HFFc6 (cell line): Measurements from ENCODE around the gene ANKS1A. TPM values are rescaled to one million over a fixed set of nuclear protein-coding genes. Genes with fewer than 3 reads are reported as not detected.

Source experiments
- DNase-seq: peaks from one replicate; pipeline ENCODE4 v3.0.0-alpha.2; 2018
- H3K27ac Mint-ChIP-seq: 2 replicates; pipeline ENCODE4 v1.8.0; 2020; ENCODE audit warnings: mild to moderate bottlenecking, mixed read lengths
- H3K27me3 Mint-ChIP-seq: 2 replicates; pipeline ENCODE4 v1.8.0; 2021; ENCODE audit warnings: mild to moderate bottlenecking, moderate library complexity, mixed read lengths; ENCODE audit not compliant: insufficient read depth
- H3K36me3 Mint-ChIP-seq: 2 replicates; pipeline ENCODE4 v1.8.0; 2021; ENCODE audit warnings: low read depth, mixed read lengths
- H3K4me1 Mint-ChIP-seq: 2 replicates; pipeline ENCODE4 v1.8.0; 2020; ENCODE audit warnings: low read depth, mixed read lengths
- H3K4me3 Mint-ChIP-seq: 2 replicates; pipeline ENCODE4 v1.8.0; 2020; ENCODE audit warnings: mild to moderate bottlenecking, moderate library complexity, mixed read lengths
- H3K9me3 Mint-ChIP-seq: 2 replicates; pipeline ENCODE4 v1.8.0; 2020; ENCODE audit warnings: mild to moderate bottlenecking, mixed read lengths
- CTCF ChIP-seq: fragments of 200-600 bp; sonication (generic); IDR thresholded peaks from 2 replicates; pipeline ENCODE4 v1.5.0; 2021; ENCODE audit warnings: antibody characterized with exemption, mild to moderate bottlenecking
- total RNA-seq, 6 experiments: library from RNA; stranded (reverse); fragmentation: NEBNext Ultra II Directional; extraction: Animal tissue kit (Norgen Biotek cat#: 25700); gene quantifications; 2 replicates in 1 of 6; 3 replicates in 5 of 6; pipeline ENCODE4 v1.2.3, GENCODE V29; 2021

ANKS1A gene
- total RNA-seq, 6 experiments from 2014 or later = 11.6 to 13.5 (median 13.1) TPM

GRCh38 chr6:34985236-34985635 lies 96.2 kb downstream of the ANKS1A start:
- Mint-ChIP-seq H3K9me3 (no peaks in the 10 kb centered on the region), H3K27ac (no peak overlapping the region), H3K4me1 (peaks cover 19% of the 10 kb centered on the region), H3K4me3 (no peak overlapping the region), H3K36me3 (peaks cover 7% of the 10 kb centered on the region; the same call in 1 of the 2 replicates), H3K27me3 (no peaks in the 10 kb centered on the region)
- TF ChIP-seq CTCF = no peak
- no peak for DNase-seq

GRCh38 chr6:34986845-34987246 lies 97.8 kb downstream of the ANKS1A start:
- Mint-ChIP-seq H3K9me3 (no peaks in the 10 kb centered on the region), H3K4me3 (no peak overlapping the region), H3K27ac (no peak overlapping the region), H3K4me1 (peaks cover 22% of the 10 kb centered on the region), H3K36me3 (peaks cover 7% of the 10 kb centered on the region; the same call in 1 of the 2 replicates), H3K27me3 (no peaks in the 10 kb centered on the region)
- peak; percentile 97 for TF ChIP-seq CTCF
- DNase-seq = peak; percentile 65

GRCh38 chr6:34987506-34987905 lies 98.5 kb downstream of the ANKS1A start:
- Mint-ChIP-seq H3K36me3 (peaks cover 1% of the 10 kb centered on the region; the same call in 1 of the 2 replicates), H3K9me3 (no peaks in the 10 kb centered on the region), H3K27me3 (no peaks in the 10 kb centered on the region), H3K4me3 (no peak overlapping the region), H3K27ac (no peak overlapping the region), H3K4me1 (peaks cover 15% of the 10 kb centered on the region)
- no peak for DNase-seq
- TF ChIP-seq CTCF = no peak

GRCh38 chr6:34990971-34991560 lies 102.0 kb downstream of the ANKS1A start:
- Mint-ChIP-seq H3K9me3 (no peaks in the 10 kb centered on the region), H3K4me3 (no peak overlapping the region), H3K27me3 (no peaks in the 10 kb centered on the region; the same call in 1 of the 2 replicates), H3K27ac (peak overlapping the region; percentile 59), H3K36me3 (0 out of 2 replicates have a peak, but pooled peaks cover 8% of the 10 kb centered on the region), H3K4me1 (peaks cover 11% of the 10 kb centered on the region)
- TF ChIP-seq CTCF = no peak
- peak; percentile 53 for DNase-seq

- H3K36me3 Mint-ChIP-seq = 0 out of 2 replicates have a peak, but pooled peaks cover 8% of the 10 kb centered on the region
- no peak for TF ChIP-seq CTCF
- no peak overlapping the region for H3K4me3 Mint-ChIP-seq
- peaks cover 11% of the 10 kb centered on the region for H3K4me1 Mint-ChIP-seq
- no peak for DNase-seq
- H3K27me3 Mint-ChIP-seq = no peaks in the 10 kb centered on the region; the same call in 1 of the 2 replicates
- no peaks in the 10 kb centered on the region for H3K9me3 Mint-ChIP-seq
- H3K27ac Mint-ChIP-seq = no peak overlapping the region
Observed at GRCh38 chr6:34992376-34992775, 103.3 kb downstream of the ANKS1A start.
